DOHH2 (cell line): ENCODE results near the gene TMEM218.

Source experiments
- H3F3A ChIP-seq: fragments of 200-600 bp; sonication (generic), shearing (Covaris generic); 2 replicates; pipeline ENCODE4 v1.6.0; 2016; ENCODE audit warnings: antibody characterized with exemption, mild to moderate bottlenecking; ENCODE audit not compliant: control insufficient read depth, insufficient read depth
- H3K27ac ChIP-seq: fragments of 200-600 bp; sonication (generic); 2 replicates; pipeline ENCODE4 v1.5.1; 2014; ENCODE audit warnings: low read depth, mild to moderate bottlenecking, low read length, moderate library complexity
- H3K27me3 ChIP-seq: fragments of 200-600 bp; sonication (generic); 2 replicates; pipeline ENCODE4 v1.6.1; 2014; ENCODE audit warnings: mild to moderate bottlenecking, low read length, mixed read lengths; ENCODE audit not compliant: control insufficient read depth
- H3K36me3 ChIP-seq: fragments of 200-600 bp; sonication (generic); 2 replicates; pipeline ENCODE4 v1.6.1; 2014; ENCODE audit warnings: mild to moderate bottlenecking, low read length, moderate library complexity, mixed read lengths; ENCODE audit not compliant: control insufficient read depth
- H3K4me1 ChIP-seq: fragments of 200-600 bp; sonication (generic); 2 replicates; pipeline ENCODE4 v1.6.1; 2014; ENCODE audit warnings: mild to moderate bottlenecking, low read length, mixed read lengths; ENCODE audit not compliant: control insufficient read depth
- H3K4me2 ChIP-seq: fragments of 200-600 bp; sonication (generic); 2 replicates; pipeline ENCODE4 v1.6.0; 2014; ENCODE audit warnings: mild to moderate bottlenecking, low read length, moderate library complexity
- H3K4me3 ChIP-seq: fragments of 200-600 bp; sonication (generic); 2 replicates; pipeline ENCODE4 v1.5.1; 2014; ENCODE audit warnings: mild to moderate bottlenecking, low read length, mixed read lengths
- H3K79me2 ChIP-seq: fragments of 200-600 bp; sonication (generic); 2 replicates; pipeline ENCODE4 v1.6.1; 2014; ENCODE audit warnings: mild to moderate bottlenecking, low read length, mixed read lengths; ENCODE audit not compliant: control insufficient read depth
- H3K9me2 ChIP-seq: fragments of 200-600 bp; sonication (generic); replicated peaks from 2 replicates; pipeline ENCODE4 v1.6.1; 2014; ENCODE audit warnings: mild to moderate bottlenecking, low read length, mixed read lengths; ENCODE audit not compliant: control insufficient read depth
- H3K9me3 ChIP-seq: fragments of 200-600 bp; sonication (generic); 2 replicates; pipeline ENCODE4 v1.6.1; 2014; ENCODE audit warnings: antibody characterized with exemption, low read length, mixed read lengths; ENCODE audit not compliant: control insufficient read depth, insufficient read depth
- H4K20me1 ChIP-seq: fragments of 200-600 bp; sonication (generic); 2 replicates; pipeline ENCODE4 v1.6.0; 2014; ENCODE audit warnings: low read depth, mild to moderate bottlenecking, antibody characterized with exemption, low read length, moderate library complexity; ENCODE audit not compliant: control insufficient read depth, insufficient read depth
- CTCF ChIP-seq: fragments of 200-600 bp; sonication (generic); IDR thresholded peaks from one replicate; pipeline ENCODE4 v1.5.1; 2014; ENCODE audit warnings: antibody characterized with exemption, mild to moderate bottlenecking, low read depth, low read length; ENCODE audit not compliant: poor library complexity, severe bottlenecking
- EZH2phosphoT487 ChIP-seq: fragments of 200-600 bp; sonication (generic); IDR thresholded peaks from 2 replicates; pipeline ENCODE4 v1.6.1; 2017; ENCODE audit warnings: borderline replicate concordance, mild to moderate bottlenecking, antibody characterized with exemption, low read length, moderate library complexity, mixed read lengths

The TMEM218 gene

DNA sequence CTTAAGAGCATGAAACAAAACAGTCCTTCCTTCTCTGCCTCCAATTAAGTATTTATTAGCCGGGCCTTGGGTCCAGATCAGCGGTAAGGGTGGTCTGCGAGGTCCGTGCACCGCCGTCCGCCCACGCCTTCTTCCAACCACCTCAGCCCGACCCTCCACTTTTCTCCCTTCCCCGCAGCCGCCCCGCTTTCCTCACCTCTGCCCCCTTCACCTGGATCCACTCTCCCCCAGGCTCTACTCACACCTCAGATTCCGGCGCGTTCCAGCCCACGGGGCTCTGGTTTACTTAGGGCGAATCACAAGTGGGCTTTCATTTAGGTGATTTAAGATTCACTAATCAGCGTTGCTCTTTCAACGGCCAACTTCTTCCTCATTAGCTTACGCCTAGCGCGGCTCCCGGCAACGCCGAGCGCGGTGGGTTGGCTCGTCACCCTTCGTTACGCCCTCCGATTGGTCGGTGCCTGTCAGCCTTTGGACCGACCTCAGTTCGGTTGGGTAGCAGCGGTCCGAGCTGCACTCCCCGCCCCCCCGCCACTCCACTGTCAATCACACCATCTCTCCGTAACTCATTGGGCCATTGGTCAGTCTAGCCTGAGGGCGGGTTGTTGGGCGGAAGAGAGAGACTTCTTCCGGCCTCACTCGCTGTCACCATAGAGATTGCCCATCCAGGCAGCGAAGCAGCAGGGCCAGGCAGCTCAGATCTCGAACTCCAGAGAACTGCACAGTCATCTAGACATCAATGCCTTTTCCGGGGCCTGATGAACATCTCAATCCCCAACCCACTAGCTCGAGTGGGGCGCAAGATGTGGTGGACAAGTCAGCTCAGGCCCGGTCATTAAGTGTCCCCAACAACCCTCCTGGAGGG is at the start of gene TMEM218:
TSS of gene TMEM218 (minus strand) at position 284 of the 865 bp plus-strand sequence. CDS start 9,385 bp downstream, outside the sequence.
- no peaks in the 10 kb centered on the region for H3K27me3 ChIP-seq
- H3K36me3 ChIP-seq: peaks cover 10% of the 10 kb centered on the region; the same call in 1 of the 2 replicates
- peak within 1 kb of the TSS; percentile 56 for H3K27ac ChIP-seq
- H4K20me1 ChIP-seq: no peaks in the 10 kb centered on the region
- H3K4me2 ChIP-seq: peak within 1 kb of the TSS; percentile 91
- peaks cover 13% of the 10 kb centered on the region; the same call in 1 of the 2 replicates for H3K9me3 ChIP-seq
- no peaks in the 10 kb centered on the region for H3F3A ChIP-seq
- peak within 1 kb of the TSS; percentile 97 for H3K4me3 ChIP-seq
- peaks cover 13% of the 10 kb centered on the region for H3K4me1 ChIP-seq
- peaks cover 15% of the 10 kb centered on the region for H3K79me2 ChIP-seq
- TF ChIP-seq CTCF (no peak), EZH2phosphoT487 (no peak)
- H3K9me2 ChIP-seq: no peaks in the 10 kb centered on the region

DNA sequence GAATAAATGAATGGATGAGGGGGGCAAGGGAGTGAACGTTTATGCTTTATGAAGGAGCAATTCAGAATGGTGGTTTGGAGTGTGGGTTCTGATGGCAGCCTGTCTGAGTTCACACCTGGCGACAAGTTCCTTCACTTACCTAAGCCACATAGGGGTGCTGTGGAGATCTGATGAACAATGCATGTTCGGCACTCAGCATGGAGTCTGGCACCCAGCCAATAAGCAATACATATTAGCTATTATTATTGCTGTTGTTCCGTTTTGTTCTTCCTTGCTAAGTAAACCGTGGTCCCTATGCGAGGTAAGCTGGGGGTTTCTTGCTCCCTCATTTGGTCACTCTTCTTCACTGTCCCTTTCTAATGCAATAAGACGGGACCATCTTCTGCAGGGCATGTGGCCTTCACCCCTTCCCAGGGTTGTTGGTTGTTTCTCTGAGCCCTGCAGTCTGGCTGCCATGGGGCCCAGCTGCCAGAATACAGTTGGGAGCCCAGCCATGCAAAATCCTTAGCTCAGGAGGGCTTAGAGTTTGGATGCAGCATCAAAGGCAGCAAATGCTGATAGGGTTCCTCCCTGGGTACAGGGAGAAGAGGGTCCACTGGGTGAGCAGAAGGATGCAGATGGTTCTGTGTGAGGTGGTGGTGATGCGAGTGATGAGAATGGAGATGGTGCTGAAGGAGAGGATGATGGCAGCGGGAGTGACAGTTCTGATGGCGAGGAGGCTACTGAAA is 46.7 kb upstream of the TMEM218 start:
- H3K4me2 ChIP-seq: no peak overlapping the region
- no peaks in the 10 kb centered on the region for H3K9me3 ChIP-seq
- H4K20me1 ChIP-seq: no peaks in the 10 kb centered on the region
- peaks cover 11% of the 10 kb centered on the region for H3K27me3 ChIP-seq
- TF ChIP-seq CTCF: no peak
- no peak for TF ChIP-seq EZH2phosphoT487
- no peaks in the 10 kb centered on the region for H3K4me1 ChIP-seq
- H3K4me3 ChIP-seq: no peak overlapping the region
- H3K27ac ChIP-seq: no peak overlapping the region
- H3K79me2 ChIP-seq: no peaks in the 10 kb centered on the region
- H3K9me2 ChIP-seq: no peaks in the 10 kb centered on the region
- H3K36me3 ChIP-seq: no peaks in the 10 kb centered on the region
- H3F3A ChIP-seq: no peaks in the 10 kb centered on the region

GRCh38 chr11:125157118-125157733 is 45.8 kb upstream of the TMEM218 start:
- no peak overlapping the region for H3K27ac ChIP-seq
- no peaks in the 10 kb centered on the region for H3K36me3 ChIP-seq
- peaks cover 10% of the 10 kb centered on the region for H3K27me3 ChIP-seq
- H3K9me3 ChIP-seq: no peaks in the 10 kb centered on the region
- no peaks in the 10 kb centered on the region for H3K4me1 ChIP-seq
- H3F3A ChIP-seq: no peaks in the 10 kb centered on the region
- H3K4me2 ChIP-seq: no peak overlapping the region
- H3K79me2 ChIP-seq: no peaks in the 10 kb centered on the region
- no peak overlapping the region for H3K4me3 ChIP-seq
- TF ChIP-seq CTCF (no peak), EZH2phosphoT487 (no peak)
- no peaks in the 10 kb centered on the region for H4K20me1 ChIP-seq
- H3K9me2 ChIP-seq: no peaks in the 10 kb centered on the region
